ENCODE data around the gene SH3GL2.

The SH3GL2 gene

DNA sequence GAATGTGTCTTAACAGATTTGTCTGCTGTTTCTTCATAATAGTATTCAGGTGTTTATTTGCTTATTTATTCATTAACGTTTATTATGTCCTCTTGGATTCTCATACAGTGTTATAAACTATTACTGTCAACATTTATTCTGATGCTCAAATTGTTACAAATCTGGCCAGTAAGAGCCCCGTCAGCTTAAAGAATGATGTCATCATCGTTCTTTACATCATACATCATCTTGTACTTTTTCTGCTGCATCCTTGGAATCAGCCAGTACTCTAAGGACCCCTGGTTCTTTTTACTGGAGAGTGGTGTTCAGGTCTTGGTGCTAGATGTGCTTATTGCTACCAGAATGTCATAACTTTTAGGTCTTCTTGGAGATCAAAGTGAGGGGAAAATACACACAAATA, 86.6 kb downstream of the SH3GL2 start:
- no peak for DNase-seq

DNA sequence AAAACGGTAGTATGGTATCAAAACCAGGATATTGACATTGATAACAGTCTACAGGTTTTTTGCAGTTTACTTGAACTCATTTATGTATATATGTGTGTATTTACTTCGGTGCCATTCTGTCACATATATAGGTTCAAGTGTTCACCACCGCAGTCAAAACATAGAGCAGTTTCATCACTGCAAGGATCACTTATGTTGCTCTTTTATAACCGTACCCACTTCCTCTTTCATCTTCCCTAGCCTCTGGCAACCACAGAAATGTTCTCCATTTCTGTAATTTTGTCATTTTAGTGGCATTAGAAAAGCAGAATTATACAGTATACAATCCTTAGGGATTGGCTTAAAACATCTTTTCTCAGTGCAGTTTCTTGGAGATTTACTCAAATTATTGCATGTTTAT, 90.3 kb downstream of the SH3GL2 start:
- DNase-seq, result no peak

DNA sequence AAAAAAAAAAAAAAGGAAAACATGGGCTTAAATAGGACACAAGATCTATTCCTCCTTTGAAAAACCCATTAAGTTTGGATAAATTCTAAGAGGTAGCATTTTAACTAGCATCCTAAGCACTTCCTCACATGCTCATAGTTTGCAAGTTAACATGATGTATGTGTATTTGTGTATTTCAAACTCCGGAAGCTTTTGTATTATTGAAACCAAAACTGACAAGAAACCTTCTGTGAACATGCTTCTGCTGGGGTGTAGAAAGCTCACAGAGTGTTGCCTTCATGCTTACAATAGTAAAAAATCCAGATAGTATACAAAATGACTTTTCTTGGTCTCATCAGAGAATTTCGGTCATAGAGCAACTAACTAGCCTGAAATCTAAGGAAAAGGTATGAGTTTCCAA, 103.8 kb downstream of the SH3GL2 start:
- DNase-seq, result no peak

DNA sequence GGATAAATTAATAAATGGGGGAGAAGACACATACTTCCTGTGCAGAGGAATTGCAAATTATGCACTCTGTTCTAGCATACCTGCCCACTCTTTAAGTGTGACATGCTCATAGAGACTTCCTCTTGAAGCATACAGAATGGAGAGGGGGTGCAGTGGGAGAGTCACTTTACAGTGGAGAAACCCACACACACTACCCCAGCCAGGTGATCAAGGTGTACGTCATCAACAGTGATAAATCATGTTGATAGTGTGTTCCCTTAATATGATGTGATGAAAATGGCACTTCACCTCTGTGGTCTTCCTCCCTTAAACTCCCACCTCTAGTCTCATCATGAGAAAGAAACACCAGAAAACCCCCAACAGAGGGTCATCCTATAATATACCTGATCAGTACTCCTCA, 110.0 kb downstream of the SH3GL2 start:
- DNase-seq, result no peak

DNA sequence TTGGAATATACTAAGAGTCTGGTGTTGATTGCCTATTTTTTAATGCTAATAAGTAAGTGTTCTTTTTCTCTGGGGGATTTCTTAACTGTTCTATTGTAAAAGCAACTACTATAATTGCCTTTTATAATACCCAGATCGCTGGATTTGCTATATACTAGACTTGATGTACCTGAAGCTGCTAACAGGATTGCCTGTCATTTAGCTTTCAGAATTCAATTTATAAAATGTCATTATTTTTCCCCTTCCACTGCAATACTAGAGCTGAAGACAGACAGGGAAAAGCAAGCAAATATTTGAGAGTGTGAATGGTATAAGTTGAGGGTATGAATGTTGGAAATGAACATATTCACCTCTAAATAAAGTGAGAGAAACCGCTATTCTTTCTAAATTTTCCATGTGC, 115.5 kb downstream of the SH3GL2 start:
- no peak for DNase-seq

DNA sequence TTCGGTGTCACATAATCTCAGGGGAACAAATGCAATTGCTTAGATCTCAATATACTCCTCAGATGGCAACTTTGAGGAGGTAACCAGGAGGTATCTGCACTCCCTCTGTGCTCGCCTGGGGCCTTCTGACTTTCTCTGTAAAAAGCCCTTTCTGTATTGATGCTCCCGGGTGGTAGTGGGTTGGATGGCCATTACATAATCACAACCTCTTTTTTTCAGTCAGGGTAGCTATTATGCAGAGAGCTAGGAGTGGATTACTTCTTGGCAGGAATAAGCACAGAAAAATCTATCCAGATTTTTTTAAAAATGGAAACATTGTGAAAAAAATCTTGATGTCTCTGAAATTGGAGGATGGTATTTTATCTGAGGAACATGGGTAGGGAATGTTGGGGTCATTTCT, 116.6 kb downstream of the SH3GL2 start:
- DNase-seq, result no peak

DNA sequence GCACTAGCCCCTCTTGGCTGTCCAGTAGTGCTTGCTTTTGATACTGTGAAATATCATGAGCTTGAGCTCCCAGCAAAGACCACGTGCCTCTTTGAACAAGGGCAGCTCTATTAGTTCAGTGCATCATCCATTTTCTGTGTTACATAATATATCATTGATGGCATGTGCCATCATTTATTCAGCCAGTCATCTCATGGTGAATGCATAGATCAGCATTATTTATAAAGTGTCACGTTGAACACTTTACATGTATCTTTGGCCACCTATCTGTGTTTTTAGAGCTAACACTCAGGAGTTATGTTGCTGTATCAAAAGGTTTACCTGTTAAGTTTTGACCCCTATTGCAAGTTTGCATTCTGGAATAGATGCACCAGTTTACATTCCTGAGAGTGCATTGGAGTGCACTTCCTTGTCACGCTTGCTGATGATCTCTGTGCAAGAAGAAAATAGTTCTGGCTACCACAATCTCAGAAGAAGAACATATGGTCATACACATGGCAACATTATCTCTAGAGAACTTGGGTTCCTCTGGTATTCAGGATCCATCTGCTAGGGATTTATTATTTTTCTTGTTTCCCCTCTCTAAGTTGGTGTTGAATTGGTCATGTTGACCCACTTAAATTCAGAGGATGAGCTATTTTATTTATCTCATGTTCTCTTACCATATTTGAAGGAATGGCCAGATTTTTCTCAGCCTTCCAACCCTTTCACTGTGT, 120.9 kb downstream of the SH3GL2 start:
- no peak for DNase-seq

DNA sequence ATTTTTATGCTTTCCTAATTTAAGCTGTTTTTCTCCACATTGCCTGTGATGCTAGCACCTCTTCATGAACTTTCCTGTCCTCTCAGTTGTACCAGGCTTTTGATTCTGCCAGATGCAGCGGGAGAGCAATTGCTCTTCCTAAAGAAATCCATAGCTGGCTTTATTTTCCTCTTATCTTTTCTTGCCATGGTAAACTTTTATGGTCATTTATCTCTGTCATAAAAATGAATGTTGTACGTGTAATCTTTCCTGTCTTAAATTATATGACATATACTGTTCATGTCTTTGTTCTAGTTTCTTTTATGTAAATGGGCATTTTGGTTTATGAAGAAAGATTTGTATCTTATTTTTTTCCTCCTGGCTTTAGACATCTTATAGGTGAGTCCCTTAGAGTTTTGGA, 127.5 kb downstream of the SH3GL2 start:
- DNase-seq, result no peak

DNA sequence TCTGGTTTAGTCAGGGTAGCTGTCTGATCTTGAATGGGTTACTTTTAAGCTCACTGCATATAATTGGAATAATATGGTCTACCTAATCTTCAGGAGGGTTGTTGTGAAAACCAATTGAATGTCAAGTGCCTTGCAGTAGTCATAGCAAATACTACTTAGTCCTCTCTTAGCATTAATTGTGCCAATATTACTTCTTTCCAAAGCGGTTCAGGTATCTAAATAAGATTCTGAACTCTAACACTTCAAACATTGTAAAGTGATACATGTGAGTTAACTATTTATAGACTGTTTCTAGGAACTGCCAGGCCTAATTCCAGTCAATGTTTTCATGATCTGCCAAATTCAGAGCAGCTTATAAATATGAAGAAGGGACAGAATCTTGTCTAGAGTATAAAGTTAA, 140.2 kb downstream of the SH3GL2 start:
- DNase-seq, result no peak

DNA sequence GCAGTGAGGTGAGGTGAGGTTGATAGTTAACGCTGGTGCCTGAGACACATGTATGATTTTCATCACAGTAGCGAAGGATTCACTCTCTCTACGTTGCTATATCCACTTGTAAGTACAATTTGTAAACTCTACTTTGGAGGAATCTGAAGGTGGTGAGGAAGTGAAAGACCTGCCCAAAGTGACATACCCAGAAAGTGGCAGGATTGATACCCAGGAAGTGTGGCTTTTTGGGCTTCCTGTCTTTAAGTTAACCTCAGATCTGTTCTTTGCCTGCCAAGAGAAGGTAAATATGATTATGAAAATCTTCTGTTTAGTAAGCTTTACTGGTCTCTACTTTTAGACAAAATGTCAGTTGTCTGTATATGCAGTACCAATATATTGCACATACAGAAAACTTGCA, 143.1 kb downstream of the SH3GL2 start:
- no peak for DNase-seq

DNA sequence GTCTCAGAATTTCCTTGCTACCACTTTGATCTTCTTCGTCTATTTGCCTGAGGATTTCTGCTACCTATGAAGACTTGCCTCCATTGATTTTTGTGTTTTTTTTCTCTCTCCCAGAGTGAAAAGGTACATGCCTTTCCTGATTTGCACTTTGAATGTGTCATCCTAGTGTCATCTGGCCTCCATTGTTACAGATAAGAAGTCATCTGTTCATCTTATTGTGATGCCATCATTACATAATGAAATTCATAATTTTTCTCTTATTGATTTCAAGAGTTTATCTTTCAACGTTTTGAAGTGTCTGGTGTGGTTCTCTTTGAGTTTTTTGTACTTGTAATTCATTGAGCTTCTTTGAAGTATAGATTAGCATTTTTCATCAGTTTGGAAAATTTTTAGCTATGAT, 144.8 kb downstream of the SH3GL2 start:
- no peak for DNase-seq

DNA sequence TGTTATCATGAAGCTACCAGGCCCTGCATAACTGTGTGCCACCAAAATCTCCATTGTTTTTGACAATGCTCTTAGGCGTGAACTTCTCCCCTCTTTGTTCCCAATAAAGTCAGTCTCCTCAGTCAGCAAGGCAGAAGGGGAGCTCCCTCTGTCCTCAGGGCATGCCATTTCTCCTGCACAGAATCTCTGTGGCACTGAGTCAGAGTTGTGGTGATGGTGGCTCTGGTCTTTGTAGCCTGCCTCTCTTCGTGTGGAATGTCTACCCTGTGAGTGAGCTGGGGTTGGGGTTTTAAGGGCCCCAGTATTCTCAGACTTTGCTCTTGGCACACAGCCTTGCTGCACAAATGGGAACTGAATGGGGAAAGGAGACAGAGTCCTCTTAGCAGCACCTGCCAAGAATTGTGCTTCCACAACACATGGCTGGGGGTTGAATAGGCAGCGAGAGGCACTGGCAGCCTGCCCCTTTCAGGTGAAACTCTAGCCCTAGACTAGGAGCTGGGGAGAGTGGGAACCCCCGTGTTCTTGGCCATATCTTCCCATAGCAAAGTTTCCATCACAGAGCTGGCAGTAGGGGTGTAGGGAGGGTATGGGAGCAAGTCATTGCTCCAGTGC, 146.6 kb downstream of the SH3GL2 start:
- no peak for DNase-seq

DNA sequence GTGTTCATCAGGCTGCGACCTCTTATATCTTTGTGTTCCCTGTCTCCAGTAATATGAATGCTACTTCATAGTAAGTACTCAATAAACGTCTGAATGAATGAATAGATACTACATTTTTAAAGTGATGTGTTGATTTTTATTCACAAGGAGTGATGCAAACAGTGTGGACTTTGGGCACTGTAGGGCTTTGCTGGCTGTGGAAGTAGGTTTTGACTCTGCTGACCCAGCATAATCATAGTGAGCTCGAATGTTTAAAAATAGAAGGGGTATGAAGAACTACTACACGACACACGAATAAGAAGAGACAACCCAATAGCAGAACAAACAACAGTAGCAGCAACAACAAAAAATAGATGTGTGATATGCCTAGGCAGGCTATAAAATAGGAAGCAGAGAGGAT, 147.4 kb downstream of the SH3GL2 start:
- DNase-seq, result no peak

DNA sequence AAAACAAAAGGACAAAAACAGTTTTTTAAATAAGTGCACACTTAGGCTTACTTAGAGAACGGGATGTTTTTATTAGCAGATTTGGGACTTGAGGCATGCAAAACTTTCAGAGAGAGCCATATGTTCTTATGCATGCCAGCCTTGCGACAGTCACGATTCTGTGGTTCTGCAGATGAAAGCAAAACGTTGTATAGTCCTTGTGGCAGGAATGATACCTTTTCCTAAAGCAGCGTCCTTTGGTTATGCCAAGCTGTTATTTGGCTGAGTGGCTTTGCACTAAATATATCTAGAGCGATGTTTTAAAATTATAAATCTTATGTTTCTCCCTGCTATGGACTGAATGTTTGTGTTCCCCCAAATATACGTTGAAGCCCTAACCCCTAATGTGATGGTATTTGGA, 152.0 kb downstream of the SH3GL2 start:
- no peak for DNase-seq

DNA sequence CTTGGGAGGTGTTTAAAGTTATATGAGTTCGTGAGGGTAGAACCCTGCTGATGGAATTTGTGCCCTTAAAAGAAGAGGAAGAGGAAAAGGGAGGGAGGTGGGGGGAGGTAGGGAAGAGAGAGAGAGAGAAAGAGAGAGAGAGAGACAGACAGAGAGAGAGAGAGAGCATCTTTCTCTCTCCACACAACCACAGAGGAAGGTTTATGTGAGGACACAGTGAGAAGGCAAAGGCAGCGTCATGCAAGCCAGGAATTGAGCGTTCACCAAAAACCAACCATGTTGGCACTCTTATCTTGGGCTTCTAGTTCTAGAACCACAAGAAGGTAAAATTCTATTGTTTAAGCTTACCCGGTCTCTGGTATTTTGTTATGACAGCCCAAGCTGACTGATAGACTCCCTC, 152.4 kb downstream of the SH3GL2 start:
- no peak for DNase-seq

DNA sequence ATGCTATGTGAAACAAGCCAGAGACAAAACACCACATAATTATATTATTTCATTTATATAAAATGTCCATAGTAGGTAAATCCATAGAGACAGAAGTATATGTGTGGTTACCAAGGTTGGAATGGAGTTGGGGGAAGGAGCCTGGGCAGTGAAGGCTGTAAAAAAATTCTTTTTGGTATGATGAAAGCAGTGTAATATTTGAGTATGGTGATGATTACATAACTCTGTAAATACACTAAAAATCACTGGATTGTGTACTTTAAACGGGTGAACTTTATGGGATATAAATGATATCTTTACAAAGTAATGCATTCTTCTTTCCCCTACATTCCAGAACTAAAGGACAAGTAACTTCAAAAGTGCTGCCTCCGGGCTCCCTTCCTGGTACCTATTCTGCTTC, 155.8 kb downstream of the SH3GL2 start:
- DNase-seq, result no peak

DNA sequence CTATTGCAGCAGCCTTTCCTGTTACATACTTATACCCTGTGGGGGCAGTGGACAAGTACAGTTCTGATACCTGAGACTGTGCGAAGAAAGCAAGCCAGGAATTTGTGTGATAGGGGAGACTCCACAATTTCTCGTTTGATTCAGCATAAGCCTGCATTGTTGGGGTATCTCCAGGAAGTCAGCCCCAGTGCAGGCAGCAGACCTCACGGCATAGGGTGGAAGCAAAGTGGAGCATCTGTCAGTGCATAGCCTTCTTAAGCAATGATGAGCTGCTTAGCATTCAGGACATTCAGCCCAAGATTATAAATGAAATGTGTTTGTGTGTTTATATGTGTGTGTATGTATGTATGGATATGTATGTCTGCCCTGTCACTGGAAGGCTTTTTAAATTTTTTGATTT, 157.0 kb downstream of the SH3GL2 start:
- DNase-seq, result no peak

DNA sequence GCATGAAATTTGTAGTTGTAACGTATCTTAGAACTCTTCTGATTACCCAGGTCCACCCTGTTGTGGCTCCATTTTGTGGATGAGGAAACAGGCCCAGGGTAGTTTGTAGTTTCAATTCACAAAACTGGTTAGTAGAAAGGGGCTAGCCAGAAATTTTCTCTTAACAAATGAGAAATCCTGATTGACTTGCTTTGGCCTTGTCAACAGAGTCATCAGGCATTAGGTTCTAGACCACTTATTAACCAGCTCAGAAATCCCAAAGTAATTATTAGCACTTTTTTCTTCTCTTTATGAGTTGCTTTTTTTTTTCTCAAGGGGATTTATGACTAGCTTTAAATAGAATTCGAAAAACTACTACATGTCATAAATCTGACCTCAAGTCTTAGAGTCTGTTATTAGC, 160.2 kb downstream of the SH3GL2 start:
- no peak for DNase-seq

DNA sequence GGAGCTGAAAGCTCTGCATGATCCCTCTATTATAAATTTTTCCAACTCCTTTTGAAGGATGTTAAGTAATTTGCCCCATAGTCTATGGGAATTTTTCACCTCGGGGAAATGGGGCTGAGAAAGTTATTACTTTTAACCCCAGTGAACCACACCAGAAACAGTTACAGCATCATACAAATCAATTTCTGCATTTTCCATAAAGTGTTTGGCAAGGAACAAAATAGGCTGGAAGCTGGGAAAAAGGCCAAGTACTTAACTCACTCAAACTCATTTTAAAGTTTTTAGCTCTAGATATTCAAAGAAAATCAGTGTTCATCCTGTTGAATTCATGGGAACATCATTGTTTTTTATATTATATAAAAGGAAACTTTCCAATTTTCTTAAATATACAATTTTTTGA, 160.9 kb downstream of the SH3GL2 start:
- no peak for DNase-seq

DNA sequence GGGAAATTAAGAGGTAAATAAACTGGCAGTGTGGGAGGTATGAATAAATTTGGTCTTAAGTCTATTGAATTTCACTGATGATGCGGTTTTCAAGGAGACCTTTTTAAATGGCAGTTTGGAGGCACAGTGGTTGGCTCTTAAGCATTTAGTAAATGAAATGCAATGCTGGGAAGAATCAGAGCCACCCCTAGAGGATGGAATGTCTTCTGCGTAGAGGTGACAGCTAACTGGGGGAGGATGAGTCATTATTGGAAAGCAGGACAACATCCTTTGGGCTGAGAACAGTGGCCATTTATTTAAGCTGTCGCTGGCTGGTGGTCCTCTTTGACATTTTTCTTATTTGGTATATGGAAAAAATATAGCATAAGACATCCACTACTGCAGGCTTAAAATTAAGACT, 163.2 kb downstream of the SH3GL2 start:
- no peak for DNase-seq

DNA sequence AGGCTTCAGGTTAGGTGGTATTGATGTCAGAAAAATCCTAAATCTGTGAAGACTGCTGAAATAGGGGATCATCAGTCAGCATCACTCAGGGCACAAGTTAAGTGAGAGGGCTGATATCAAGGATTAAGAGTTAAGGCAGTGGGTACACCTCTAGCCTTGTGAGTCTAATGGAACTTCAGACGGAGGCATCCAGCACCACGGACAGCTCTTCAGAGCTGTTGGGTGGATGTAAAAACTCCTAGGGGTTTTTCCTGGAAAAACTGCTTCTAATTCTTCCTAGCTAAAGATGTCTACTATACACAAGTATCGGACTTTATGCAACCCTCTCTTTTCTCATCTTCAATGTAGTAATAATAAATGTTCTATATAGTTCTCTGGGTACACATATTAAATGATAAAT, 165.9 kb downstream of the SH3GL2 start:
- no peak for DNase-seq

DNA sequence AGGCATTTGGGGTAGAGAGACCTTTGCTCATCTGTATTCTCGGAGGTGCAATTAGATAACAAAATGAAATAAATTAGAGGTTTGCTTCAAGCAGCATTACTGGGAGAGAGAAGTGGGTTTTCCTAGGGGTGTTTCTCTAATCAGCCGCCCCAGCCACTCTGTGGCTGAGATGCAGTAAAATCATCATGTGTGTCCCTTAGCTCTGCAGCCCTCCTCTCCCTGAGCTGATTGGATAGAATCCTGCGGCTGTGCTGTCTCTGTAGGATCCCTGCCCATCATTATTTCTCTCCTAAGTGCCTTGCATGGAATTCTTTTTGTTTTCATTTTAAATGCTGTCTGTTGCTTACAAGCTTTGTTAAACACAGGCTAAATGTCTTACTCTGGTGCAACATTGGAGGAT, 171.4 kb downstream of the SH3GL2 start:
- no peak for DNase-seq

DNA sequence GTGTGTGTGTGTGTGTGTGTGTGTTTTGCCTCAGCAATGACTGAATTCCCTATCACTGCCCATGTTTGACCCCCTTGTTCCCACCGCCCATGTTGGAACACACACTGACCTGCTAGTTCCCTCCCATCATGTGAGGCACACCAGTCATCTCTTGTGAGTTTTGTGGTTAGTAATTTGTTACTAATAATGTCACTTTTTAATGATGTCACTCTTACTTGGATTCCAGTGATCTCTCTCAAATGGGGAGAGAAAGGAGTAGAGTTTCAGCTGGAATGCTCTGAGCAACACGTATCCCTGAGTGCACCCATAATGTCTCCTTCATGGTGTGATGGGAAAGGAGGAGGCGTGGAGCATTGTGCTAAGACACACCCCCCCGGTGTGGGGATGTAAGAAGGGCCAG, 172.6 kb downstream of the SH3GL2 start:
- no peak for DNase-seq

DNA sequence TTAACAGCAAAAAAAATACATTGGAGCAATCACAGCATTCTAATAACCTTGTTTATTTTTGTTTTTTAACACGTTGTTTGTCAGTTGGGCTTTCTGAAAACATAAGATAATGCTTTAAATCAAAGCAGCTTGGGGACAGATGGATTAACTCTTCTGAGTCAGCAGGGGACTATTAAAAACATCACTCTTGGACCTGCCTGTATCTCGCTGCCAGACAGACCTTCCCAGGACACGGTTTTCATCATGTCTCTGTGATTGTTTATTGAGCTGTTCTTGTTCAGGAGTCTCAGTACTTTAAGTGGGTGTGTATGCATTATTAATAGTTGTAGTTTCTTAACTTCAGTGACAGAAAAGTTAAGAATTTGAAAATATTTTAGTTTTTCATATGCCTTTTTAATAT, 173.2 kb downstream of the SH3GL2 start:
- DNase-seq, result no peak

DNA sequence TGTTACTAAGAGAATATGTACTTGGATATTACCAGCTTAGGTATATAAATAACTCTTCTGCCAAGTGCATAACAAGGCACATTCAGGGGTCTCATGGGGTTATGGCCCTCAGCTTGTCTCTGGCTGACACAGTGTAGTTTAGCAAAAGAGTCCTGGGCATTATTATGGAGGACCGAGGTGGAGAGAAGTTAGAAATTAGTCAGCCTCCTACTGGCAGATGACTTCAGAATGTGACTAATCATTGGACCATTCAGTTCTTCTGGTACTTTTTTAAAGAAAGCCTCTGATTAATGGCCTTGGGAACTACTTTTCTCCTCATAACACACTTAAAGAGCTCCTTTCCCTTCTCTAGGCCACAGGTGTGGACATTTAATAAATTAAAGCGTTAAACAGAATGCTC, 178.9 kb downstream of the SH3GL2 start:
- DNase-seq, result no peak

All from stimulated activated CD4-positive, alpha-beta T cell treated with anti-CD3 and anti-CD28 coated beads, Interleukin-4, amount 100 ng/mL, for 1 hour (primary cell).